Hippocampal formation (tissue), 2 donors: ENCODE measurements around the gene TEX264.

Source experiments
- DNase-seq, 2 donors: peaks; one replicate each; lab custom pipeline; 2025; lab: John Stamatoyannopoulos, UW

The TEX264 gene

GRCh38 chr3:51750878-51751277 lies 79.8 kb downstream of the TEX264 start:
- no peak for DNase-seq

GRCh38 chr3:51751287-51751686 lies 80.2 kb downstream of the TEX264 start:
- no peak for DNase-seq
